ENCODE data around the gene SLC25A26.

The SLC25A26 gene

GRCh38 chr3:66267906-66268305, 47.1 kb downstream of the SLC25A26 start:
- no peaks in the 10 kb centered on the region for H3K36me3 ChIP-seq
- H3K4me3 ChIP-seq (ENCODE audit: low read depth, low read length): no peak overlapping the region
- H3K27me3 ChIP-seq: no peaks in the 10 kb centered on the region
- DNase-seq: no peak
- no peaks in the 10 kb centered on the region; the same call in 1 of the 2 replicates for H3K9me3 ChIP-seq
- no peaks in the 10 kb centered on the region for H3K4me1 ChIP-seq
- no peak for TF ChIP-seq CTCF (IDR thresholded peaks at IDR 0.05; ENCODE audit: low read depth, low read length)

GRCh38 chr3:66268864-66269263, 48.1 kb downstream of the SLC25A26 start:
- no peaks in the 10 kb centered on the region for H3K27me3 ChIP-seq
- DNase-seq: no peak
- H3K9me3 ChIP-seq: no peaks in the 10 kb centered on the region; the same call in 1 of the 2 replicates
- TF ChIP-seq CTCF (IDR thresholded peaks at IDR 0.05; ENCODE audit: low read depth, low read length): no peak
- no peaks in the 10 kb centered on the region for H3K4me1 ChIP-seq
- H3K4me3 ChIP-seq (ENCODE audit: low read depth, low read length): no peak overlapping the region
- no peaks in the 10 kb centered on the region for H3K36me3 ChIP-seq

GRCh38 chr3:66269411-66269810, 48.6 kb downstream of the SLC25A26 start:
- no peak for DNase-seq
- Histone ChIP-seq H3K4me1 (no peaks in the 10 kb centered on the region), H3K9me3 (no peaks in the 10 kb centered on the region; the same call in 1 of the 2 replicates), H3K27me3 (no peaks in the 10 kb centered on the region), H3K4me3 (ENCODE audit: low read depth, low read length) (no peak overlapping the region), H3K36me3 (no peaks in the 10 kb centered on the region)
- no peak for TF ChIP-seq CTCF (IDR thresholded peaks at IDR 0.05; ENCODE audit: low read depth, low read length)

GRCh38 chr3:66270288-66270687, 49.5 kb downstream of the SLC25A26 start:
- no peak for TF ChIP-seq CTCF (IDR thresholded peaks at IDR 0.05; ENCODE audit: low read depth, low read length)
- no peaks in the 10 kb centered on the region for H3K36me3 ChIP-seq

GRCh38 chr3:66270701-66271100, 49.9 kb downstream of the SLC25A26 start:
- H3K27me3 ChIP-seq: no peaks in the 10 kb centered on the region
- no peak for TF ChIP-seq CTCF (IDR thresholded peaks at IDR 0.05; ENCODE audit: low read depth, low read length)
- no peaks in the 10 kb centered on the region for H3K36me3 ChIP-seq
- no peaks in the 10 kb centered on the region; the same call in 1 of the 2 replicates for H3K9me3 ChIP-seq
- H3K4me3 ChIP-seq (ENCODE audit: low read depth, low read length): no peak overlapping the region
- H3K4me1 ChIP-seq: no peaks in the 10 kb centered on the region
- no peak for DNase-seq

More at GRCh38 chr3:66270288-66270687, 49.5 kb downstream of the SLC25A26 start:
- H3K4me1 ChIP-seq: no peaks in the 10 kb centered on the region
- no peak overlapping the region for H3K4me3 ChIP-seq (ENCODE audit: low read depth, low read length)
- no peak for DNase-seq
- H3K9me3 ChIP-seq: no peaks in the 10 kb centered on the region; the same call in 1 of the 2 replicates
- H3K27me3 ChIP-seq: no peaks in the 10 kb centered on the region

- Histone ChIP-seq H3K27me3 (no peaks in the 10 kb centered on the region), H3K4me1 (no peaks in the 10 kb centered on the region), H3K9me3 (no peaks in the 10 kb centered on the region; the same call in 1 of the 2 replicates), H3K4me3 (ENCODE audit: low read depth, low read length) (no peak overlapping the region), H3K36me3 (no peaks in the 10 kb centered on the region)
- TF ChIP-seq CTCF (IDR thresholded peaks at IDR 0.05; ENCODE audit: low read depth, low read length): no peak
- DNase-seq: no peak
Measured at GRCh38 chr3:66271231-66271630, 50.4 kb downstream of the SLC25A26 start.
